HG03469 (cell line): ENCODE measurements around the gene RAPGEFL1.
"Not testable (repeated sequence)": the region's sequence is repeated elsewhere in the genome, so short reads cannot be mapped to it uniquely, and the experiment has no call there.

Experiments used
- ATAC-seq: cut with Tn5 transposase; IDR thresholded peaks from one replicate; pipeline ENCODE4 v1.9.1; 2021; ENCODE audit warnings: mild to moderate bottlenecking, moderate library complexity, moderate number of reproducible peaks; ENCODE audit not compliant: unreplicated experiment

RAPGEFL1 gene

GRCh38 chr17:40177275-40177874 lies at the start of gene RAPGEFL1:
TSS of gene RAPGEFL1 (plus strand) at chr17:40177470. CDS start at chr17:40177862, 392 bp downstream.
- no peak for ATAC-seq

GRCh38 chr17:40129498-40129897 lies 47.8 kb upstream of the RAPGEFL1 start:
- no peak for ATAC-seq

GRCh38 chr17:40130352-40131042 lies 46.8 kb upstream of the RAPGEFL1 start:
- ATAC-seq, result no peak

- no peak for ATAC-seq
Measured at GRCh38 chr17:40134184-40134583, 43.1 kb upstream of the RAPGEFL1 start.

GRCh38 chr17:40135817-40136216 lies 41.5 kb upstream of the RAPGEFL1 start:
- ATAC-seq, result no peak

- ATAC-seq, result no peak
Measured at GRCh38 chr17:40139566-40140058, 37.7 kb upstream of the RAPGEFL1 start.

- ATAC-seq, result not testable (repeated sequence)
Measured at GRCh38 chr17:40143166-40143565, 34.1 kb upstream of the RAPGEFL1 start.

GRCh38 chr17:40145476-40145875 lies 31.8 kb upstream of the RAPGEFL1 start:
- no peak for ATAC-seq

- no peak for ATAC-seq
Measured at GRCh38 chr17:40148527-40148926, 28.7 kb upstream of the RAPGEFL1 start.

GRCh38 chr17:40150276-40150675 lies 27.0 kb upstream of the RAPGEFL1 start:
- no peak for ATAC-seq

GRCh38 chr17:40151414-40151963 lies 25.8 kb upstream of the RAPGEFL1 start:
- no peak for ATAC-seq

- ATAC-seq, result no peak
Measured at GRCh38 chr17:40153603-40154236, 23.6 kb upstream of the RAPGEFL1 start.

- ATAC-seq, result no peak
Measured at GRCh38 chr17:40157973-40158372, 19.3 kb upstream of the RAPGEFL1 start.

GRCh38 chr17:40158438-40159013 lies 18.7 kb upstream of the RAPGEFL1 start:
- no peak for ATAC-seq

- ATAC-seq, result no peak
Measured at GRCh38 chr17:40159456-40159855, 17.8 kb upstream of the RAPGEFL1 start.

- no peak for ATAC-seq
Measured at GRCh38 chr17:40167685-40168261, 9.5 kb upstream of the RAPGEFL1 start.

- ATAC-seq, result no peak
Measured at GRCh38 chr17:40168262-40168832, 8.9 kb upstream of the RAPGEFL1 start.

- no peak for ATAC-seq
Measured at GRCh38 chr17:40170325-40170724, 6.9 kb upstream of the RAPGEFL1 start.

GRCh38 chr17:40171750-40172149 lies 5.5 kb upstream of the RAPGEFL1 start:
- no peak for ATAC-seq

GRCh38 chr17:40173091-40173777 lies 4.0 kb upstream of the RAPGEFL1 start:
- ATAC-seq, result no peak
